ENCODE measurements around the gene FNDC3A. TPM values are rescaled to one million over a fixed set of nuclear protein-coding genes. Genes with fewer than 3 reads are reported as not detected.
"Not testable (repeated sequence)": the region's sequence is repeated elsewhere in the genome, so short reads cannot be mapped to it uniquely, and the experiment has no call there.

Gene FNDC3A
- total RNA-seq, 2 experiments from 2014 or later, result 24.5 to 25.1 TPM

DNA sequence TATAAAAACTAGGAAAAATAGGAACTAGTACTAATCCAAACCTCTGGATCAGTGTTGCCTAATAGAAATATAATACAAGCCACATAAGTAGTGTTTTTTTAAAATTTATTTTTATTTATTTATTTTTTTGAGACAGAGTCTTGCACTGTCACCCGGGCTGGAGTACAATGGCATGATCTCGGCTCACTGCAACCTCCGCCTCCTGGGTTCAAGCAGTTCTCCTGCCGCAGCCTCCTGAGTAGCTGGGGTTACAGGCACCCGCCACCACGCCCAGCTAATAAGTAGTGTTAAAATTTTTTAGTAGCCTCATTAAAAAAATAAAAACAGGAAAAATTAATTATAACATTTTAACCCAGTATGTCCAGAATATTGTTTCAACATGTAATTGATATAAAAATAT lies 94.3 kb downstream of the FNDC3A start:
- POLR2A ChIA-PET, result not testable (repeated sequence)
- CTCF ChIA-PET, result interaction anchor here (0.8 kb wide), 1 partner anchor 212 kb away, joined by 5 read pairs; no protein-coding TSS in a partner anchor

- ChIA-PET POLR2A (no interaction called here), CTCF (no interaction called here)
Observed at GRCh38 chr13:49071341-49071937, 95.7 kb downstream of the FNDC3A start.

- ChIA-PET CTCF (no interaction called here), POLR2A (no interaction called here)
Observed at GRCh38 chr13:49082653-49083536, 107.2 kb downstream of the FNDC3A start.

DNA sequence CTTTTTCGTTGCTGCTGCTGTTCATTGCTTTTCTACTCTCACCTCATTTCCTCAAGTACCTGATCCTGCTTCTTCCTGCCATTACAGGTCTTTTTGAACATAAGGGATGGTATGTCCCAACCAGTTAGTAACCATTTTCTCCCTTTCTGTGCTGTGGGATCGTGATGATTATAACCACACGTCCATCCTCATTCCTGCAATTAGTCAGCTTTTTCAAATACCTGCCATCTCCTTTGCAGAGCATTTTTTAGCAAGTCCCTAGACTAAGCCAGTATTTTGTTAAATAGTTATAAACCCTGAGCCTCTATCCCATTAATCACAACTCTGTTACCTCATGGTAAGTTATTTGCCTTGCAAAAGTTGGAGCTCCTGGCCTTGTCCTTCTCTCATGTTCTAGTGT lies 109.2 kb downstream of the FNDC3A start:
- CTCF ChIA-PET, result no interaction called here
- POLR2A ChIA-PET, result no interaction called here

DNA sequence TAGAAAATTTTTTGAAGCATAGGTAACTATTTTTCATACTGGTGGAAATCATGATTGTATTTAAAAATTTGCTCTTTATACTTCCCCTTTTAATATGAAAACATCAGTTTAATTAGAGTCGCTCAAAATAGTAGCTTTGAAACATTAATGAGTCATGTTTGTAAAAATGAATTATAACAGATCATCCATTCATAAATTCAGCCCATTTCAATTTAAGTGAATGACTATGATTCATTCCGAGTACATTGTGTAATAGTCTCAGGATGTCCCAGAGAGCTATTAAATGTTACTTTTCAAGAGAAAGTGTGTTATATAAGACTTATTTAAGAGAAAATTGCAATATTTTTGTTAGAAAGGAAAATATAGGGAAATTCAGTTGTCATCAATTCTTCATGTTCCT lies 111.0 kb downstream of the FNDC3A start:
- POLR2A ChIA-PET, result no interaction called here

GRCh38 chr13:49093376-49093775 lies 117.7 kb downstream of the FNDC3A start:
- ChIA-PET CTCF (no interaction called here), POLR2A (no interaction called here)

More for the DNA sequence above, 111.0 kb downstream of the FNDC3A start:
- CTCF ChIA-PET, result no interaction called here

DNA sequence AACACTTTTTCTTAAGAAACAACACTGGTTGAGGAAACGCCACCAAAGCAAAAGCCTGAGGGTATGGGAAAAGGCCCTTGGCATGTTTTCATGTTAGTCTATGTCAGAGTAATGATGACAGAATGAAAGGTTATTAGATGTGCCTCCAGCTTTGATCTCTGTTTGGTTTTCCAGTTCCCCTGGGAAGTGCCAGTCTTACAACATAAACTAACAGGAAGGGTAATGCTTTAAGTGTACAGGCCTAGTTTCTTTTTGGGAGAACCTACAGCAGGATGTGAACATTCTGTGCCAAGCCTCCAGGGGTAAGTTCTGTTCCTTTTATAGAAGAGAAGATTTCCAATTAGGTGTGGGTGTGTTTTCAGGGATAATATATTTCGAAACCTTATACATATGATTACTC lies 121.7 kb downstream of the FNDC3A start:
- ChIA-PET POLR2A (no interaction called here), CTCF (no interaction called here)

- ChIA-PET CTCF (no interaction called here), POLR2A (no interaction called here)
Observed at GRCh38 chr13:49098198-49098597, 122.5 kb downstream of the FNDC3A start.

DNA sequence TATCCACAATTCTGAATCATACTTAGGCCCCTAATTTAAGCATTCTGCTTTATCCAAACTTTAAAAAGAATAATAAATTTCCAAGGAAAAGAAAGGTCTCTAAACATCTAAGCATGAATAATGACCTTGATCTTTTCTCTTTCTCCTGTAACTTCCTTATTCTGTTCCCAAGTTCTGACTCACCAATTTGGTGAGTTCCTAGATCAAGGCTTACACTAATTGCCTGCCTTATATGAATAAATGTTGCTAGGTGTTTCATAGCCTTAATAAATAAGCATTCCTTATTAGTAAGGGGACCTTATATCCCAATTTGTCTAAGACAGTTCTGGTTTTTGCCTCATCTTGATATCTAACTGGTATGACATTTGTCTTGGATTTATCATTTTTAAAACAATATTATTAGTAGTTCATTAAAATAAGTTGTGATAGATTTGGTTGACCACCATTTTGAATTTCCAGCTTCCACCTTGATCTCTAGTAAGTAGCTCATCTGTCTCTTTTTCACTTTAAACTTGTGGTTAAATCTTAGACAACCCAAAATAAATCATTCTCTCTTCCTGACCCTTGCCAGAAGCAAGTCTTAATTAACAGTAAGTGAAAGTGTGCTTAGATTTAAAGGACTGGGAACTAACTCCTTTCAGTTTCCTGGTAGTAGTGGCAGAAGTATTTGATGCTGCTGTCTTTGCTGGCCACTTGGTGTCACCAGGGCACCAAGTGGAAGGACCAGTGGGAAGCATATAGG lies 123.2 kb downstream of the FNDC3A start:
- ChIA-PET POLR2A (no interaction called here), CTCF (no interaction called here)

DNA sequence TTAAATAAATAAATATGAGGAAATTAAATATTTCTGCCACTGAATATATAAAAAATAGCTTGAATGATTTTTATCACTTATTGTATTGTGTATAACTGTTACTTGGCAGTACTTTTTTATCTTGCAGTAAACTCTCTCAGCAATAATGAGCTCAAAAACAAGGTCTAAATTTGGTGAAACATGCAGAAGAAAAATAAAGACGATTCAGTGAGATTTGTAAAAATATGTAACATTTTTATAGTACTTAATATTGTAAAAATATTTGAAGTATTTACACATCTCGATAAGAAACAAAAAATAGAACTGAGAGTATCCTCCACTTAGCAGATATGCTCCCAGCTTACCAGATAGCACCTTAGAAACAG lies 123.8 kb downstream of the FNDC3A start:
- ChIA-PET POLR2A (no interaction called here), CTCF (no interaction called here)

- CTCF ChIA-PET, result interaction anchor here (0.5 to 0.6 kb wide), 2 partner anchors 253 to 487 kb away, joined by 3 read pairs; no protein-coding TSS in a partner anchor
- POLR2A ChIA-PET, result no interaction called here
Observed at GRCh38 chr13:49100637-49101570, 125.2 kb downstream of the FNDC3A start.

DNA sequence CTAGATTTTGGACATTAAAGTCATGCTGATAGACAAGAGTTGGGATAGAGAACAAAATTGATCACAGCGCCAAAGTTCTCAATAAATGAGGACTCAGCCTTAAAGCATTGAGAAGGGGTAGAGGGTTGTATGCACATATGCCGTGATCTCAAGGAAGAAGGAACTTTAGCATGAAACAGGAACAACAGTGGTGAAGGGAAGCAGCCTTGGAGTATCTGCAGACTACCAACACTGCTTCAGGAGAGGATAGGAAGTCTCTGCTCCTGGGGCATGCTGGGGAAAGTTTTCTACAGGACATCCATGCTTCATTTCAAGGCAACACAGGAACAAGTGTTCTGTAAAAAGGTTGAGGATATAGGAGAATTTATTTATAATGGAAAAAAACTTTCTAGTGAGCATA lies 132.5 kb downstream of the FNDC3A start:
- CTCF ChIA-PET, result no interaction called here
- POLR2A ChIA-PET, result no interaction called here

DNA sequence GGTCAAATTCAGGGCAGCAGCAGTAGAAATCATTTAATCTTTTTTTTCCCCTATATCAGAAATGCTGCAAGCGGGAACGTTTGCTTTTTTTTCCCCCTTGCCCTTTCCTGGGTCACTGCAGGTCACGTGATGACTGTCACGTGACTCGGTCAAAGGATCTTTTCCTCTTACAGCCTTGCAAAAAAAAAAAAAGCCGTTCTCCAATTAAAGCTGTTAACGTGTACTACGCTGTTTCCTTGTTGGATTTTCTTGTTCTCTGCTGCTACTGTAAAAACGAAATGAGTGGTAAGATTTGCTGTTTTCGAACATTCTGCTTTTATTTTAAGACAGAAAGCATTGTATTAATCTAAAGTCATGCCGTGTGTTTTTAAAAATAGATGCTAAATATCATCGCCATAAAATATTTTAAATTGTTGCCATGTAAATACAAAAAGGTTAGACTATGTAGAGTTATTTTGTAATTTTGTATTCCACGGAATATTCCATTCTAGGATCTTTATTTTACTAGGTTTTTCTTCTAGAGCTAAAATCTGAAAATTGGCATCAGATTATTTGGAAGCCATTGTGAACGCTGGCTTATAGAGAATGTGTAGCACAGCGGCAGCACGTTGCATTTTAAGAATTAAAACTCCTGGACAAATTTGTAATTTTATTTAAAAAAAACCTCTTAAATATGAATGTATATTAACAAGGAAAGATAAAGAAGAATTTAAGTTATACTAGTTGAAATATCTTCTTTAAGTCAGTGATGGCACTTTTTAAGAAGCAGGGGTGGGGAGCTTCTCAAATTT lies 134.6 kb downstream of the FNDC3A start:
- POLR2A ChIA-PET, result no interaction called here
- CTCF ChIA-PET, result no interaction called here

- ChIA-PET POLR2A (no interaction called here), CTCF (no interaction called here)
Observed at GRCh38 chr13:49110913-49111170, 135.1 kb downstream of the FNDC3A start.

- POLR2A ChIA-PET, result no interaction called here
- CTCF ChIA-PET, result interaction anchor here (0.6 kb wide), 1 partner anchor 550 kb away, joined by 5 read pairs; no protein-coding TSS in a partner anchor
Observed at GRCh38 chr13:49112782-49113525, 137.2 kb downstream of the FNDC3A start.

- ChIA-PET CTCF (interaction anchor here (0.6 kb wide), 1 partner anchor 551 kb away, joined by 5 read pairs; no protein-coding TSS in a partner anchor), POLR2A (no interaction called here)
Observed at GRCh38 chr13:49113526-49114286, 138.0 kb downstream of the FNDC3A start.

DNA sequence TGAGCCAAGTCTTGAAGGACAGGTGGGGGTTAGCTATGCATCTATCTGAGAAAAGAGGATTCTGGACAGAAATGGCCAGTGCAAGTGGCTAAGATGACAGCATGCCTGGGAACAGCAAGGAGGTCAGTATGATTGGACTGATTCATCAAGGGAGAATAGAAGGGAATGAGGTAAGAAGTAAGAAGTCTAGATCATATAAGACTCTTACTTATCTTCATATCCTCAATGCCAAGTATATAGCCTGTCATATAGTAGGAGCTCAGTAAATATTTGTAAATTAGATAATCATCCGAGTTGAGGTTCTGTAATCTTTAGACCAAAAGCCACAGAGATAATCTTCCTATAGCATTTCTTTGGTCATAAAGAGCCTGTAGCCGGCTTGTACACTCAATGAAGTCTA lies 141.2 kb downstream of the FNDC3A start:
- CTCF ChIA-PET, result no interaction called here
- POLR2A ChIA-PET, result no interaction called here

DNA sequence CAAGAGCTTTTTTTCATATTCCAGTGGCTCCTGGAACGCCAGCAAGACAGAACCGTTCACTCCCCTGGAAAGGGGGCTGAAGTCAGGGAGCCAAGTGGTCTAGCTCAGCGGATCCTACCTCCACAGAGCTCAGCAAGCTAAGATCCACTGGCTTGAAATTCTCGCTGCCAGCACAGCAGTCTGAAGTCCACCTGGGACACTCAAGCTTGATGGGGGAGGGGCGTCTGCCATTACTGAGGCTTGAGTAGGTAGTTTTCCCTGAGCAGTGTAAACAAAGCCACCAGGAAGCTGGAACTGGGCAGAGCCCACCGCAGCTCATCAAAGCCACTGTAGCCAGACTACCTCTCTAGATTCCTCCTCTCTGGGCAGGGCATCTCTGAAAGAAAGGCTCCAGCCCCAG lies 142.7 kb downstream of the FNDC3A start:
- CTCF ChIA-PET, result interaction anchor here (0.6 kb wide), 2 partner anchors 9 to 304 kb away, joined by 3 read pairs; no protein-coding TSS in a partner anchor

More for the DNA sequence above, 142.7 kb downstream of the FNDC3A start:
- POLR2A ChIA-PET, result not testable (repeated sequence)

Data from activated CD8-positive, alpha-beta memory T cell treated with anti-CD3 and anti-CD28 coated beads for 36 hours (primary cell).